Measurements from ENCODE around the gene ABTB1. TPM values are rescaled to one million over a fixed set of nuclear protein-coding genes. Genes with fewer than 3 reads are reported as not detected.

ABTB1 gene
- total RNA-seq, 2 donors from 2014 or later = 10.7 to 14.4 TPM

DNA sequence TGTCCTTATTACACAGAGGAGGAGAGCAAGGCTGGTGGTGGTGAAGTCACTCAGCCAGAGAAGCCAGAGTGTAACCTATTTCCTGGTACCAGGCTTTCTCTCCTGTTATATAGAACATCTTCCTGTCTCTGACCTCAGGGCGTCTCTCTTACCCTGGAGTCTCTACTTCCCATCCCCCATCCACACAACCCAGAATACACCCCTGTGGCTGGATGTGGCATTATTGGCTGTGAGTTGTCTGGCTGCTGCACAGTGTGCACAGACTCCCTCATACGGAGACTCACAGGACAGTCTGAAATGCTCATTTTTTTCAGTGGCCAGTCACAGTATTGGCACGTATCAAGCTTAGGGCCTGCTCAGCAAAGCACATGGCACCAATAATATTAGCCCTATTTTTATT, 35.2 kb upstream of the ABTB1 start:
- no peaks in the 10 kb centered on the region for H3K9me3 ChIP-seq (ENCODE audit: control insufficient read depth, low read length)
- no peak overlapping the region for H3K27ac Mint-ChIP-seq
- H3K36me3 Mint-ChIP-seq (ENCODE audit: low read depth) = no peaks in the 10 kb centered on the region
- TF ChIP-seq, protein P1, sequence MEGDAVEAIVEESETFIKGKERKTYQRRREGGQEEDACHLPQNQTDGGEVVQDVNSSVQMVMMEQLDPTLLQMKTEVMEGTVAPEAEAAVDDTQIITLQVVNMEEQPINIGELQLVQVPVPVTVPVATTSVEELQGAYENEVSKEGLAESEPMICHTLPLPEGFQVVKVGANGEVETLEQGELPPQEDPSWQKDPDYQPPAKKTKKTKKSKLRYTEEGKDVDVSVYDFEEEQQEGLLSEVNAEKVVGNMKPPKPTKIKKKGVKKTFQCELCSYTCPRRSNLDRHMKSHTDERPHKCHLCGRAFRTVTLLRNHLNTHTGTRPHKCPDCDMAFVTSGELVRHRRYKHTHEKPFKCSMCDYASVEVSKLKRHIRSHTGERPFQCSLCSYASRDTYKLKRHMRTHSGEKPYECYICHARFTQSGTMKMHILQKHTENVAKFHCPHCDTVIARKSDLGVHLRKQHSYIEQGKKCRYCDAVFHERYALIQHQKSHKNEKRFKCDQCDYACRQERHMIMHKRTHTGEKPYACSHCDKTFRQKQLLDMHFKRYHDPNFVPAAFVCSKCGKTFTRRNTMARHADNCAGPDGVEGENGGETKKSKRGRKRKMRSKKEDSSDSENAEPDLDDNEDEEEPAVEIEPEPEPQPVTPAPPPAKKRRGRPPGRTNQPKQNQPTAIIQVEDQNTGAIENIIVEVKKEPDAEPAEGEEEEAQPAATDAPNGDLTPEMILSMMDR (conservative IDR thresholded peaks at IDR 0.05) = no peak
- 92% methylated on average over 3 of the region's 3 CpGs; no CpG with 5 or more reads in 1 of the 2 experiments for WGBS, 2 experiments (ENCODE audit: insufficient coverage in 1 of 2, insufficient read length in 1 of 2)
- H3K27me3 Mint-ChIP-seq (ENCODE audit: insufficient read depth) = no peaks in the 10 kb centered on the region
- H3K9ac ChIP-seq (ENCODE audit: extremely low read depth, low read length, poor library complexity, severe bottlenecking) = no peak overlapping the region
- no peaks in the 10 kb centered on the region for H3K4me1 ChIP-seq (ENCODE audit: control insufficient read depth, insufficient read depth, low read length)
- H3K4me1 Mint-ChIP-seq = no peaks in the 10 kb centered on the region
- peaks cover 4% of the 10 kb centered on the region for H3K36me3 ChIP-seq (ENCODE audit: control insufficient read depth, insufficient read depth, low read length)
- no peak overlapping the region for H3K27ac ChIP-seq (ENCODE audit: low read depth, low read length)
- no peak overlapping the region for H3K4me3 Mint-ChIP-seq
- H3K27me3 ChIP-seq (ENCODE audit: control insufficient read depth, insufficient read depth, low read length, poor library complexity, severe bottlenecking) = no peaks in the 10 kb centered on the region
- no peak overlapping the region for H3K4me3 ChIP-seq (ENCODE audit: low read length)
- no peaks in the 10 kb centered on the region for H3K9me3 Mint-ChIP-seq
- DNase-seq = no peak

GRCh38 chr3:127637971-127638370, 34.8 kb upstream of the ABTB1 start:
- no peak overlapping the region for H3K4me3 ChIP-seq (ENCODE audit: low read length)
- H3K27me3 ChIP-seq (ENCODE audit: control insufficient read depth, insufficient read depth, low read length, poor library complexity, severe bottlenecking) = no peaks in the 10 kb centered on the region
- no peak overlapping the region for H3K27ac ChIP-seq (ENCODE audit: low read depth, low read length)
- H3K9ac ChIP-seq (ENCODE audit: extremely low read depth, low read length, poor library complexity, severe bottlenecking) = no peak overlapping the region
- H3K9me3 Mint-ChIP-seq = no peaks in the 10 kb centered on the region
- peaks cover 4% of the 10 kb centered on the region for H3K36me3 ChIP-seq (ENCODE audit: control insufficient read depth, insufficient read depth, low read length)
- no peak for DNase-seq
- H3K36me3 Mint-ChIP-seq (ENCODE audit: low read depth) = no peaks in the 10 kb centered on the region
- no peaks in the 10 kb centered on the region for H3K4me1 ChIP-seq (ENCODE audit: control insufficient read depth, insufficient read depth, low read length)
- no peaks in the 10 kb centered on the region for H3K4me1 Mint-ChIP-seq
- H3K4me3 Mint-ChIP-seq = no peak overlapping the region
- no peak overlapping the region for H3K27ac Mint-ChIP-seq
- TF ChIP-seq, protein P1 (conservative IDR thresholded peaks at IDR 0.05) = no peak
- H3K27me3 Mint-ChIP-seq (ENCODE audit: insufficient read depth) = no peaks in the 10 kb centered on the region
- no peaks in the 10 kb centered on the region for H3K9me3 ChIP-seq (ENCODE audit: control insufficient read depth, low read length)

DNA sequence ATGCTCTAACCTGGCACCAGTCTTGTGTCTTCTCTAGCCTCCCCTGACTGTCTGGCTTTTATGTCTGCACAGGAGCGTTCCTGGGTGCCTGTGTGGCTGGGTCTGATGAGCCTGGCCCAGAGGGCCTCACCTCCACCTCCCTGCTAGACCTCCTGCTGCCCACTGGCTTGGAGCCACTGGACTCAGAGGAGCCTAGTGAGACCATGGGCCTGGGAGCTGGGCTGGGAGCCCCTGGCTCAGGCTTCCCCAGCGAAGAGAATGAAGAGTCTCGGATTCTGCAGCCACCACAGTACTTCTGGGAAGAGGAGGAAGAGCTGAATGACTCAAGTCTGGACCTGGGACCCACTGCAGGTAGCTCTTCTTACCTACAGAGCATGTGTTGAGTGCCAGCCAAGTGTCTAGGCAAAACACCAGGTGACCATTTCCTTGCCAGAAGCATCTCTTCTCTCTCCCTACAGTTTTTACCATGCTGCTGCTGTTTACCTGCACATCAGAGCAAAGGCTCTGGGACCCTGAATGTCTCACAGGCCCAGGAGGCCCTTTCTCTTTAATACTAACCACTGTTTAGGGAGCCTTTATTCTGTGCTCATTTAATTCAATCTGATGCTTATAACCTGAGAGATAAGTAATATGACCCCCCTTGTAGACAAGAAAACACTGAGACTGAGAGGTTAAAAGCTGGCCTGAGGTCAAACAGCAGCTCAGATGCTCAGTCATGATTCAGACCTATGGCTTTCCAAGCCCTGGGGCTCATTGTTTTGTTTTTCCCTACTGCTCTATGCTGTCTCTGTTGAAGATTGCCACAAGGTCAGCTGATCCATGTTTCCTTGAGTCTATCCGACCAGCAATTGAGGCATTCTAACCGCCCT, 33.3 kb upstream of the ABTB1 start:
- H3K27me3 Mint-ChIP-seq (ENCODE audit: insufficient read depth) = no peaks in the 10 kb centered on the region
- TF ChIP-seq, protein P1 (conservative IDR thresholded peaks at IDR 0.05) = no peak
- no peaks in the 10 kb centered on the region for H3K9me3 Mint-ChIP-seq
- peak overlapping the region; percentile 14 for H3K27ac Mint-ChIP-seq
- no peaks in the 10 kb centered on the region for H3K9me3 ChIP-seq (ENCODE audit: control insufficient read depth, low read length)
- no peak for DNase-seq
- no peaks in the 10 kb centered on the region for H3K4me1 Mint-ChIP-seq
- H3K27ac ChIP-seq (ENCODE audit: low read depth, low read length) = no peak overlapping the region
- H3K4me3 ChIP-seq (ENCODE audit: low read length) = no peak overlapping the region
- no peaks in the 10 kb centered on the region for H3K27me3 ChIP-seq (ENCODE audit: control insufficient read depth, insufficient read depth, low read length, poor library complexity, severe bottlenecking)
- no peaks in the 10 kb centered on the region for H3K36me3 Mint-ChIP-seq (ENCODE audit: low read depth)
- peaks cover 4% of the 10 kb centered on the region for H3K36me3 ChIP-seq (ENCODE audit: control insufficient read depth, insufficient read depth, low read length)
- H3K4me1 ChIP-seq (ENCODE audit: control insufficient read depth, insufficient read depth, low read length) = no peaks in the 10 kb centered on the region
- WGBS, 2 experiments (ENCODE audit: insufficient coverage in 1 of 2, insufficient read length in 1 of 2) = 89 to 93% methylated on average over 5 of the region's 5 CpGs
- no peak overlapping the region for H3K4me3 Mint-ChIP-seq
- no peak overlapping the region for H3K9ac ChIP-seq (ENCODE audit: extremely low read depth, low read length, poor library complexity, severe bottlenecking)

Measured in endodermal cell (in vitro differentiated cells).